ENCODE measurements around the gene OR5B17.

- TF ChIP-seq, protein P1, sequence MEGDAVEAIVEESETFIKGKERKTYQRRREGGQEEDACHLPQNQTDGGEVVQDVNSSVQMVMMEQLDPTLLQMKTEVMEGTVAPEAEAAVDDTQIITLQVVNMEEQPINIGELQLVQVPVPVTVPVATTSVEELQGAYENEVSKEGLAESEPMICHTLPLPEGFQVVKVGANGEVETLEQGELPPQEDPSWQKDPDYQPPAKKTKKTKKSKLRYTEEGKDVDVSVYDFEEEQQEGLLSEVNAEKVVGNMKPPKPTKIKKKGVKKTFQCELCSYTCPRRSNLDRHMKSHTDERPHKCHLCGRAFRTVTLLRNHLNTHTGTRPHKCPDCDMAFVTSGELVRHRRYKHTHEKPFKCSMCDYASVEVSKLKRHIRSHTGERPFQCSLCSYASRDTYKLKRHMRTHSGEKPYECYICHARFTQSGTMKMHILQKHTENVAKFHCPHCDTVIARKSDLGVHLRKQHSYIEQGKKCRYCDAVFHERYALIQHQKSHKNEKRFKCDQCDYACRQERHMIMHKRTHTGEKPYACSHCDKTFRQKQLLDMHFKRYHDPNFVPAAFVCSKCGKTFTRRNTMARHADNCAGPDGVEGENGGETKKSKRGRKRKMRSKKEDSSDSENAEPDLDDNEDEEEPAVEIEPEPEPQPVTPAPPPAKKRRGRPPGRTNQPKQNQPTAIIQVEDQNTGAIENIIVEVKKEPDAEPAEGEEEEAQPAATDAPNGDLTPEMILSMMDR (IDR thresholded peaks at IDR 0.05), result no peak
- TF ChIP-seq POLR2A (IDR thresholded peaks at IDR 0.05), result no peak
Measured at GRCh38 chr11:58390551-58391063, 31.7 kb upstream of the OR5B17 start.

All from thyroid gland (tissue), 4 donors.